Endothelial cell (in vitro differentiated cells): ENCODE results near the gene FOXP2. TPM values are rescaled to one million over a fixed set of nuclear protein-coding genes. Genes with fewer than 3 reads are reported as not detected.

Source experiments
- DNase-seq: peaks from one replicate; pipeline ENCODE4 v3.0.0; 2021; ENCODE audit warnings: low spot score
- H3K27ac Mint-ChIP-seq: one replicate; pipeline ENCODE4 v1.8.0; 2021; ENCODE audit warnings: mixed read lengths, inconsistent platforms; ENCODE audit not compliant: unreplicated experiment
- H3K27me3 Mint-ChIP-seq: one replicate; pipeline ENCODE4 v1.8.0; 2021; ENCODE audit warnings: mild to moderate bottlenecking, moderate library complexity, mixed read lengths, inconsistent platforms; ENCODE audit not compliant: unreplicated experiment
- H3K36me3 Mint-ChIP-seq: one replicate; pipeline ENCODE4 v1.8.0; 2021; ENCODE audit warnings: mild to moderate bottlenecking, low read depth, mixed read lengths, inconsistent platforms; ENCODE audit not compliant: unreplicated experiment
- H3K4me1 Mint-ChIP-seq: one replicate; pipeline ENCODE4 v1.8.0; 2021; ENCODE audit warnings: mild to moderate bottlenecking, mixed read lengths, inconsistent platforms; ENCODE audit not compliant: unreplicated experiment
- H3K4me3 Mint-ChIP-seq: one replicate; pipeline ENCODE4 v1.8.0; 2021; ENCODE audit warnings: mild to moderate bottlenecking, mixed read lengths, inconsistent platforms; ENCODE audit not compliant: unreplicated experiment
- H3K9me3 Mint-ChIP-seq: one replicate; pipeline ENCODE4 v1.8.0; 2021; ENCODE audit warnings: mixed read lengths, inconsistent platforms; ENCODE audit not compliant: unreplicated experiment
- CTCF ChIP-seq: fragments of 200-600 bp; sonication (generic); IDR thresholded peaks from one replicate; pipeline ENCODE4 v1.5.0; 2021; ENCODE audit warnings: antibody characterized with exemption; ENCODE audit not compliant: unreplicated experiment
- total RNA-seq: library from RNA; stranded (reverse); fragmentation: NEBNext Ultra II Directional; extraction: Animal tissue kit (Norgen Biotek cat#: 25700); gene quantifications from one replicate; pipeline ENCODE4 v1.2.1, GENCODE V29; 2021; ENCODE audit not compliant: unreplicated experiment

FOXP2 gene
- total RNA-seq, 1 donor from 2014 or later, result 9.1 TPM

- Mint-ChIP-seq H3K9me3 (no peaks in the 10 kb centered on the region), H3K36me3 (no peaks in the 10 kb centered on the region), H3K4me3 (no peak overlapping the region), H3K4me1 (peaks cover 3% of the 10 kb centered on the region), H3K27ac (no peak overlapping the region), H3K27me3 (no peaks in the 10 kb centered on the region)
- peak; percentile 61 for TF ChIP-seq CTCF
- DNase-seq, result no peak
Observed at GRCh38 chr7:114405427-114405826, 9.2 kb upstream of the FOXP2 start.

- H3K4me3 Mint-ChIP-seq, result no peak overlapping the region
- no peaks in the 10 kb centered on the region for H3K36me3 Mint-ChIP-seq
- TF ChIP-seq CTCF, result no peak
- no peak for DNase-seq
- H3K27ac Mint-ChIP-seq, result no peak overlapping the region
- H3K9me3 Mint-ChIP-seq, result no peaks in the 10 kb centered on the region
- peaks cover 3% of the 10 kb centered on the region for H3K4me1 Mint-ChIP-seq
- no peaks in the 10 kb centered on the region for H3K27me3 Mint-ChIP-seq
Observed at GRCh38 chr7:114409750-114410149, 4.9 kb upstream of the FOXP2 start.

- H3K27ac Mint-ChIP-seq, result no peak overlapping the region
- H3K27me3 Mint-ChIP-seq, result no peaks in the 10 kb centered on the region
- no peak overlapping the region for H3K4me3 Mint-ChIP-seq
- H3K9me3 Mint-ChIP-seq, result no peaks in the 10 kb centered on the region
- TF ChIP-seq CTCF, result no peak
- no peak for DNase-seq
- no peaks in the 10 kb centered on the region for H3K4me1 Mint-ChIP-seq
- no peaks in the 10 kb centered on the region for H3K36me3 Mint-ChIP-seq
Observed at GRCh38 chr7:114412548-114412947, 2.1 kb upstream of the FOXP2 start.

GRCh38 chr7:114413761-114414155 lies 857 bp upstream of the FOXP2 start:
- H3K9me3 Mint-ChIP-seq, result no peaks in the 10 kb centered on the region
- no peak overlapping the region for H3K4me3 Mint-ChIP-seq
- TF ChIP-seq CTCF, result no peak
- H3K27me3 Mint-ChIP-seq, result no peaks in the 10 kb centered on the region
- H3K4me1 Mint-ChIP-seq, result no peaks in the 10 kb centered on the region
- no peaks in the 10 kb centered on the region for H3K36me3 Mint-ChIP-seq
- no peak overlapping the region for H3K27ac Mint-ChIP-seq
- no peak for DNase-seq

GRCh38 chr7:114415064-114415989 lies 712 bp downstream of the FOXP2 start:
- DNase-seq, result no peak
- Mint-ChIP-seq H3K4me1 (peaks cover 2% of the 10 kb centered on the region), H3K27ac (no peak overlapping the region), H3K27me3 (no peaks in the 10 kb centered on the region), H3K4me3 (no peak overlapping the region), H3K36me3 (no peaks in the 10 kb centered on the region), H3K9me3 (no peaks in the 10 kb centered on the region)
- no peak for TF ChIP-seq CTCF
